Activated naive CD4-positive, alpha-beta T cell treated with anti-CD3 and anti-CD28 coated beads, Interleukin-2, amount 50 U/mL, for 16 hours (primary cell): ENCODE results near the gene SLC37A2.

Experiments
- DNase-seq: peaks from one replicate; pipeline ENCODE4 v3.0.0-alpha.2; 2020

SLC37A2 gene

DNA sequence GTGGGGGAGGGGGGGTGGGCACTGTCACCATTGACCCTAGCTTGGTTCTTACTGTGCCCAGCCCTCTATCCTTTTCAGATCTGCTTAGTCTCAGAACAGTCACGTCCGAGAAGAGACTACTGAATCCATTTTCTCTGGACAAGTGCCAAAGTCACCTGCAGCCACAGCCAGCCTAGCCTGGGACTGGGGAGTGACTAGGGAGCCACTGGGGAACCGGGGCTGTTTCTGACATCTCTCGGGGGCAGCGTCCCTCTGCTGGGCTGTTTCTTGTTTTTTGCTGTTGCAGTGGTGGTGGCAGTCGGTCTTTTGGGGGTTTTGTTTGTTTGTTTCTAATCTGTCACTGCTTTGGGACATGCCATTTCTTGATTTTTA lies 8.7 kb downstream of the SLC37A2 start:
- DNase-seq = no peak

DNA sequence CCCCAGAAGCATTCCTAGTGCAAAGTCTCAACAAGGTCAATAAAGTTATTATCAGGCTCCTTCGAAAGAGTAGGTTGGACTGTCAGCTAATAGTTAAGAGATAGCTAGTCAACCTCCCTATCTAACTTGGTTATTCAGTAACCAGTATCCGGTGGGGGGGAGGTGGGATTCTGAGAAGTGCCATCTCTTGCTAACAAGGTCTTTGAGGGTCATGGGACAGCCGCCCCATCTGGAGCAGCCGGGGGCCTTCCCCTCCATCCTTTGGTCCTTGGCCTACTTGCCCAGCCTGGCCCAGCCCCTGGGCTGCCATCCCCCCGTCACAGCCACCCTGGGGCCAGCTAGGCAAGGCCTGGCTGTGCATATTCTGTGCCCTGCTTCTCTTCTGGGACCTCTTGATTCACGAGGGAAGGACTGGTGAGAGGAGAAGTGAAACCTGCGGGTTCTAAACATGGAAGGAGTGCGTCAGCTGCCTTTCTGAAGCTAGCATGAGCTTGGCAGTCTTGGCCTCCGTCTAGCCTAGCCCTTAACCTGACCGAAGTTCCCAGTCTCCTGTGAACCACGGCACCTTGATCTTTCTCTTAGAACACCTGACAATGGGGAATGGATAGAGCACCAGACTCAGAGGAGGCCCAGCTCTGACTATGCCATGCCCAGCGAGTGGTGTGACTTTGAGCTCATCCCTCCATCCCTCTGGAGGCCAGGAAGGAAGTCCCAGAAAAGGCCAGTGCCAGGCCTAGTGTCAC lies 9.3 kb downstream of the SLC37A2 start:
- no peak for DNase-seq

DNA sequence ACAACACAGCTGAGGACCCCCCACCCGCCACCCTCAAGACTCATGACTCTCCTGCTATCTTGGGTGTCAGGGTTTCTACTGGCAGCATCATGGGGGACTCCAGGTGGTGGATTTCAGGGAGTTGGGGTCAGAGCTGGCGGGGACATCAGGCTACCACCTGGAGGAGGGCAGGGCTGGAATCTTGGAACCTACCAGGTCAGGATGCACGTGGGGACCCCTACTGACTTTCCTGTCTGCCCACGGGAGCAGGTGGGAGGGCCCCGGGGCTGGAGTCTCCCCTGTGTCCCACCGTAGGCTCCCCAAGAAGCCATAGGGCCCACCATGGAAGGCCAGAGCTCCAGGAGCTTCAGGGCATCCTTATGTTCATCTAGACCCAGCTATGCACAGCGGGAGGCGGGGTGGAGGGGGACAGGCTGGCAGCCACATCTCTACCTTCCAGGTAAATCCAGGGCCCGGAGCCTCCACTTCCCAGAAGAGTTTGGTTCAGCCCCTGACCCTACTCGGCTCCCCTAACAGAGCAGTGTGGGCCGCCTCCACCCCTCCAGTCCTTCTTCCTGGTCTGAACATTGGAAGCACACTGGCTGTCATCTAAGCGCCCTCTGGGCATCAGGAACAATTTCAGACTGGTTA lies 10.0 kb downstream of the SLC37A2 start:
- no peak for DNase-seq

DNA sequence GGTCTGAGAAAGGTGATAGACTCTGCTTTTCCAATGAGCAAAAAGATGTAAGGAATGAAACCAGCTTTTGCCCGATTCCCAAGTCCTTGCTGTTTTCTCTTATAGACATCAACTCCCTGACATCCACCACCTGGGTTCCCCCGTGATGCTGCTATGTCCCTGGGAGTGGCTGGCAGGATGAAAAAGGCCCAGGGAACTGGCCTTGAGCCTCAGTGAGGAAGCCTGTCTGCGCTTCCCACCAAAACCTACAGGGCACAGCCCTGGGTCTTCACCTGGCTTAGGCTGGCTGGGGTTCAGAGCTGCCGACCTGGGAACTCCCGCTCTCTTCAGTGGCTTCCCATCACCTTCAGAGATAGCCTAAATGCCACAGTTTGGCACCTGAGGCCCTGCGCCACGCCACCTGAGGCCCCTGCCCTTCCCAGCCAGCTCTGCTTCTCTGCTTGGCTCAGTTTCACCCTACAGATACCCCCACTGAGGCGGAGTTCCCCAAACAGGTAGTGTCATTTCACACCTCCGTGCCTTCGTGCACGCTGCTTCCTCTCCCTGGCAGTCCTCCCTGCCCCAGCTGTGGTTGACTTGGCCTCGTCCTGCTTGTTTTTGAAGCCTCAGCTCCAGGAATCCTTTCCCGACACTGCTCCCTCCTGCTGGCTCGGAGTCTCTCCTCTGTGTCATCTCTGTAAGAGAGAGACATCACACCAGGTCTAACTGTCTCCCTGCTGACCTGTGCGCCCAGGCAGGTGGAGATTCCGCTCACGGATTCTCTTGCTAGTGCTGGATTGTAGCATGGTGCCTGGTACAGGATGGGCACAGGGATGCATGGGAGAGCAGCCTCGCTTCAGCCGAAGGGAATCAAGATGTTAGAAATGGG lies 10.7 kb downstream of the SLC37A2 start:
- no peak for DNase-seq

DNA sequence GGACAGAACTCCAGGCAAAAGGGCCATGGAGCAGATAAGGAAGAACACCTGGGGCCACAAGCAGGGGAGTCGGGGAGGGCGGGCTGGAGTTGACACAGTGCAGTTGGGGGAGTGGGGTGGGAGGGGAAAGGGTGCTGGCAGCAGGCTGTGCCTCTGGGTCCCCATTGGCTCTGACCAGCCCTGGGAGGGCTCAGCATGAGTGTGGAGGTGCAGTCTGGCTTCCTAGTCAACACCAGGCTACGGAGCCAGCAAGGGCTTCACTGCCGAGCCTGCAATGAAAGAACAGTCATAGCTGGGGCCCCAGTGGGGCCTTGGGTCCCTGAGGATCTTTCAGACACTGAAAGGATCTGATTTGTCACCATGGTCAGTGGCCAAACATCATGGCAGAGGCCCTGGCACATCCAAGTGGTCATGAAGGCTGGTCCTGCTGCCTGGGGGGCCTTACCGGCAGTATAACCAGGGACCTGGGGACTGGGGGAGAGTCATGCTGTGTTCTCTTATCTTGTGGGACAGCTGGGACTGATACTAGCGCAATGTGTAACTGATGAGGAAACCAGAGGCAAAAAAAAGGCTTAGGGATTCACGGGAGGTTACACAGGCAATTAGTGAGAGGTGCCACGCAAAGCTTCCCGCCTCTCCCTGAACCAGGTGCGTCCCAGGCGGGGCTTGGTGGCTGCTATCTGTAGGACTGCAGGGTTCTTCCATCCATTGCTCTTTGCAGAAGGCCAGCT lies 11.6 kb downstream of the SLC37A2 start:
- DNase-seq = no peak

DNA sequence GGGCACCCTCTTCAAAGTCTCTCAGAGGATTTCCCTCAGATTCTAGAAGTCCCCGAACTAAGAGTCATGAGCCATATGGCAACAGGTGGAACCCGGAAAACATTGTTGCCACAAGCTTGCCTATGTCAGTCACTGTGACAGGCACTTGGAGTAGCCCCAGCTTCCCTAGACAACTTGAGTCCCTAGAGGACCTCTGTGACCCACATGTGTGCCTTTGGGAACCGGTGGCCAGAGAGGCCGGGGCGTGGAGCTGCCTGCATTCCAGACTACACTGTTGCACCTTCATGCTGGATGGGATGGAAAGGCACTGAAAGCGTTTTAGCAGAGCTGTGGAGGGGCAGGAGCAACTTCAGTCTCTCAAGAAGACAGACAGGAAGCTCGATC lies 12.1 kb downstream of the SLC37A2 start:
- DNase-seq = no peak

DNA sequence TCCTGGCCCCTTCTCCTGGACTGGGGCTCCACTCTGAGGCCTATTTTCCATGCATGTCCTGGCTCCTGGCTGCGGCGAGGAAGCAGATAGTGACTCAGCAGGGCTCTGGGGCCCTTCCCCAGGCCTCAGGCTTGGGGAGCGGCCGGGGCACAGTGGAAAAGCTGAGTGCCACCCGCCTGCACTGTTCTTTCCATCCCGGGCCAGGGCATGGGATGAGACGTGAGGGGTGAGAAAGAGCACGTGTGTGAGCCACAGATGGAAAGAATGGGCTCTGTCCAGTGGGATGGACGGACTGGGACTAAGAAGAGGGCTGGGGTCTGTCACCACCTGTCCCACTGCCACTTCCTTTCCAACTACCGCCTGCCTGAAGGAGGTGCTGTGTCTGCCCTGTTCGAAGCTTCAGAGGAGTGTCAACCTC lies 12.8 kb downstream of the SLC37A2 start:
- DNase-seq = no peak

DNA sequence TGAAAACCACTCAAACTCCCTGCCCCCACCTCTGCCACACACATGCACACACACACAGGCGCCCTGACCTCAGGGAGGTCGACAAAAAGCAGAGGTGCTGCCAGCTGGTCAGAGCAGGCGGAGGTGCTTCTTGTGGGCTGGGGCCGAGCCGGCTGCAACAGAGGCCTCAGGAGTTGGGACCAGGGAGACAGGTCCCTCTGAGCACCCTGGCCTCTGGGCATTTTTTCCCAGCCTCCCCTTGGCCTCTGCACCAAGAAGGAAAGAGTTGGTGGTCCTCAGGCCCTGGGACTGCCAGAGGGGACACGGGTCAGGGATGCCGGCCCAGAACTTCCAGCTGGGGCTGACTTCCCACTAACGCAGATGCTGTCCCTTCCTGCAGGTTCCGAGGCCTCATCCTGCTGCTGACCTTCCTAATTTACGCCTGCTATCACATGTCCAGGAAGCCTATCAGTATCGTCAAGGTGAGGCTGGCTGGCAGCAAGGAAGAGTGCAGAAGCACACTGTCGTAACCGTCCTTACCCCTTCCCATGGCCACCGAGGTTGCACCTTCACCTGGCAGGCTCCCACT lies 13.4 kb downstream of the SLC37A2 start:
- no peak for DNase-seq

DNA sequence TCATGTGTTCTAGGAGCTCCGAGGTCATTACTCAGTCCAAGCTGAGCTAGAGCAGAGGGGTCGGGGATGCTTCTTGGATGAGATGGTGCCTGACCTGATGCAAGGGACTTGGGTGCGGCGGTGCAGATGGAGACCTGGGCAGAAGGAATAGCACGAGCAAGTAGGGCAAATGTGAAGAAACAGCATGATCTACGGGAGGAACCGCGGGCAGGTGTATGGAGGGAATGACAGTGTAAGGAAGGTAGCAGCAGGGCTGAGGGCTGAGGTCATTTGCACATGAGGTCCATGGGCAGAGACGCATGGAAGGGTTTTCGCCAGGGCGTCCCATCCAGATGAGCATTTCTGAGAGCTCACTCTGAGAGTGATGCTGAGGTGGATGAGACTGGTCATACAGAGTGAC lies 14.9 kb downstream of the SLC37A2 start:
- no peak for DNase-seq

DNA sequence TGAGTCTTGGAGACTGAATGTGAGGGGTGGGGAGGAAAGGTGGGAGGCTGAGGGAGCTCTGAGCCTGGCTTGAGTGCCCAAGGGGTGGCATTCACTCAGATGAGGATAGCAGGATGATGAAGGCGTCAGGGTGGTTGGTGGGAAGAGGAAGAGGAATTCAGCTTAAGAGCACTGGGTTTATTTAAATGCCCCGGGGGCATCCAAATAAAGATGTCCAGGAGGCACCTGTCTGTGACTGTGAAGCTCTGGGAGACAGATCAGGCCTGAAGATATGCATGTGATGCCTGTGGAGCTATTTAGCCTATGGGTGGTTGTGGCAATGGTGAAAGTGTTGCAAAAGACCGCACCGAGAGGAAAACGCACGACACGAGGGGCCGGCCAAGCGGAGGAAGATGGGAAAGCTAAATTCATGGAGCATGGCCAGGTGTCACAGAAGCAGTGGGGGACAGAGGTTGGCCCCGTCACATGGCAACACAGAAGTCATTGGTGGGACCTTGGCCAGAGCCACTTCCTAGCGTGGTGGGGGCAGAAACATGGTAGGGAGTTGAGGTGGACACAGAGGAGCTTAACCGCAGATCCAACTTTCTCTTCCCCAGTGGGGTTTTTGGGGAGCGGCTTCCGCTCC lies 15.5 kb downstream of the SLC37A2 start:
- no peak for DNase-seq

DNA sequence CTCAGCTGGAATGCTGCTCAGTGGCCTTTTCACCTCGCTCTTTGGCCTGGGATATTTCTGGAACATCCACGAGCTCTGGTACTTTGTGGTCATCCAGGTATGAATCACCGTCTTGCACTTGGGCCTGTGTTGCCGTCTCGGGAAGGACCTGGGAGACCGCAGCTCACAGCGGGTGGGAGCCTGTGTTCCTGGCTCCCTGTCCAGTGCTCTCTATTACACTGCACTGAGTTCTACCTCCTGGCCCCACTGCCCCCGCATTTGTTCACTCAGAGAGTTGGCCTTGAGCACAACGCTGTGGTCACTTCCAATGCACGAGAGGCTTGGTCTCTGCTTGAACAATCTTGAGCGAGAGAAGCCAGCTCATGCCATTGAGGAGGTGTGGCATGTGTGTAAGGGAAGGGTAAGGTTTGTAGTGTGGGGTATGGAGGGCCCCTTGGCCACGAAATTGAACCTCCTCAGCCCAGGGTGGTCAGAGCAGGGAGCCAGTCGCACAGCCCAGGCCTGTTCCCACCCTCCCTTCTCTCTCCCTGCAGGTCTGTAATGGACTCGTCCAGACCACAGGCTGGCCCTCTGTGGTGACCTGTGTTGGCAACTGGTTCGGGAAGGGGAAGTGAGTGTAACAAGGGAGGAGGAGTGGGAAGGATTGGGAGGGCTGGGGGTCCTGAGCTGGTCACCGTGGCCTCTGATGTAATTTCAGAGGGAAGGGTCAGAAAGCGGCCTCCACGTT lies 16.2 kb downstream of the SLC37A2 start:
- DNase-seq = no peak

DNA sequence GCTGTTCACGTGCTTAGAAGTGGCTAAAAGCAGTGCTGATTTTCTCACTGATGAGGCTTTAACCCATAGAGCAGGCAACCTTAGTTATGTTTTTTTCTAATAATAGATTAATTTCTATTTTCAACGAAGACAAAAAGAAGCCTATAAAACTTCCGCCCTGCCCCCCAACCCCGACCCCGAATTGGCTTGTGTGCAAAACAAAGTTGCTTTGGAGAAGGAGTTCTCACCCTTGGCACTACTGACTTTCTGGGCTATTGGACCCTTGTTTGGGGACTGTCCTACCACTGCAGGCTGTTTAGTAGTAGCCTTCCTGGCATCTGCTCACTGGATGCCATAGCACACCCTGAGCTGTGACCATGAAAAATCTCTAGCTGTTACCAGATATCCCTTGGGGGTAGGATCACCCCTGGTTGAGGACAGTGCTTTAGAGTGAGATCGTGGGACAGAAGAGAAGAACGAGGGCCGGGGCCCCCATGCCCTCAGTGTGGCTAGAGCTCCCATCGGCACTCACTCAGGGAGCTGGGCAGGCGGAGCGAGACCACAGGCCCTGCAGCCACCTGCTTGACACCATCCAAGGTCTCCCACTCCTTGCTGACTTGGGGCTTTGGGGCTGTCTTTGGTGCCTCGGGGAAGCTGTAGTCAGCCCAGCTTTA lies 16.9 kb downstream of the SLC37A2 start:
- no peak for DNase-seq

DNA sequence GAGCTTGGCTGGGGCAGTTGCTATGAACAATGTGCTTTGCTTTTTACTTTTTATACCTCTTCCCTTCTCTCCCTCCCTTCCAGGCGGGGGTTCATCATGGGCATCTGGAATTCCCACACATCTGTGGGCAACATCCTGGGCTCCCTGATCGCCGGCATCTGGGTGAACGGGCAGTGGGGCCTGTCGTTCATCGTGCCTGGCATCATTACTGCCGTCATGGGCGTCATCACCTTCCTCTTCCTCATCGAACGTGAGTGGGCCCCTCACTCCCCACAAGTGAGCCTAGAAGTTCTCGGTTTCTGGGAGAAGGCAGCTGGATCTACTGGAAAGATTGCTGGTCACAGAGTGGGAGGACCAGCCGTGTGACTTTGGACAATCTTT lies 17.4 kb downstream of the SLC37A2 start:
- no peak for DNase-seq

DNA sequence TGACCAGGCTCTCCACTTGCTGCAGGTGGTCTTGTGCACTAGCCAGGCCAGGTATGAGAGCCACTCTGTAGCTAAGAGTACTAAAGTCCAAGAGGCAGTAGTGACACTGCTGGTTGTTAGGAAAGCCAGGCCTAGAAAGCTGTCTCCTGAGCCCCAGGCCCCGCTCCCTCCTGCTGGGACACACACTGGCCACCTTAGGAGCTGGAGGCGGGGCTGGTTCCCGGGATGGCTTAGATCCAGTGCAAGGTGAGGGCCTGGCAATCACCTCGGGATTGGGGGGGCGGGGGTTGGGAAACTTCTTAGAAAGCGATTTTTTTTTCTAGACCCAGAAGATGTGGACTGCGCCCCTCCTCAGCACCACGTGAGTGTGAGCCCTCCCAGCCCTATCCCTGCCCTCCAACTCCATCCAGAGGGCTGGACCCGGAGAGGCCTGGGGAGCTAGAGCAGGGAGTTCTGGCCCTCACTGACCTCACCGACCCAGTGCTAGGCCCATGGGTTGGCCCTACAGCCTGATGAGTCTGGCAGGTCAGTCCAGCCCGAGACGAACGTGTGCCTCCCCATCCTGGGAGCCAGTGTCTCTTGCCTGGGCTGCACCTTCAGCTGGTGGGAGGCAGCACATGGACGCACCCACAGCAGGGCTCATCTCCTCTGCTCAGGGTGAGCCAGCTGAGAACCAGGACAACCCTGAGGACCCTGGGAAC lies 18.1 kb downstream of the SLC37A2 start:
- DNase-seq = no peak

DNA sequence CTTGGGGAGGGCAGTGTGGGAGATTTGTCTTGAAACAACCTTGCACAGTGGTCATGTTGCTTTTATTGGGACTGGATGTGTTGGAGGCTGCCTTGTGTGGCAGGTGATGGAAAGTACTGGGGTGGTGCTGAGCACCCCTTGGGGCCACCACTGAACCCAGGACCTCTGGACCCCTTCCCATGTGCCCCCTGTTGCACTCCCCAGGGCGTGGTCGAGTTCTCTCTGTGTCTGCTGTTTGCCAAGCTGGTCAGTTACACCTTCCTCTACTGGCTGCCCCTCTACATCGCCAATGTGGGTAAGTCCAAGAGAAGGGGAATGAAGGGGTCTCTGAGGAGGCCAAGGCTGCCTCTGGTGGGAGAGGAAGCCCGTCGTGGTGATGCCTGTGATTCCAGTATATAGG lies 18.9 kb downstream of the SLC37A2 start:
- DNase-seq = no peak

DNA sequence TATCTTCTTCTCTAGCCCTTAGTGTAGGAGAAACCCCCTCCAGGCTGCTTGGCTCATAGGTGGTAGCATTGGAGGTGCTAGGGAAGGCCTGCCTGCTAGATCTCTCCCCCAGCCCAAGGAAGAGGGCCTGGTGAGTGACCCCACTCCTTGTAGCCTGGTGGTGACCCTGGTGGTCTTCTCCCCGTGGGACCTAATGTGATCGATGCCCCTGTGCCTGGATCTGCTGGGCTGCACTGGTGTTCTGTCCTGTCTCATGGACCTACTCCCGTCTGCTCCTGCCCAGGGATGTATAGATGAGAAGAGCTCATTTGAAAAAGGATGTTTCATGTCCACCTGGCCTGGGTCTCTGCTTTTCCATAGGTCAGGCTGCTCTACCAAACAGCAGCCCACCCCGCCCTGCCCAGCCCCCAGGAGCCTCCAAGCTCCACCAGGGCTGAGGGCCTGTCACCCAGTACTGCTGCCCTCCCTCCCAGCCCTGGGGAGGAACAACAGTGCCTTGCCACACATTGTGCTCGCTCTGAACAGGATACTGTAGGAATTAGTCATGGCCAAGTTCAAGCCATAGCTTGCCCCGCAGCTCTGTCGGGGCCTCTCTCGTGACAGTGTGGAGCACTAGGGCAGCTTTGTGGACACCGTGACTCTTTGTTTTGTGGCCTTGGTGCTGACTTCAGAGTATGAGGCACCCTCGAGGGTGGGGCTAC lies 19.7 kb downstream of the SLC37A2 start:
- no peak for DNase-seq

DNA sequence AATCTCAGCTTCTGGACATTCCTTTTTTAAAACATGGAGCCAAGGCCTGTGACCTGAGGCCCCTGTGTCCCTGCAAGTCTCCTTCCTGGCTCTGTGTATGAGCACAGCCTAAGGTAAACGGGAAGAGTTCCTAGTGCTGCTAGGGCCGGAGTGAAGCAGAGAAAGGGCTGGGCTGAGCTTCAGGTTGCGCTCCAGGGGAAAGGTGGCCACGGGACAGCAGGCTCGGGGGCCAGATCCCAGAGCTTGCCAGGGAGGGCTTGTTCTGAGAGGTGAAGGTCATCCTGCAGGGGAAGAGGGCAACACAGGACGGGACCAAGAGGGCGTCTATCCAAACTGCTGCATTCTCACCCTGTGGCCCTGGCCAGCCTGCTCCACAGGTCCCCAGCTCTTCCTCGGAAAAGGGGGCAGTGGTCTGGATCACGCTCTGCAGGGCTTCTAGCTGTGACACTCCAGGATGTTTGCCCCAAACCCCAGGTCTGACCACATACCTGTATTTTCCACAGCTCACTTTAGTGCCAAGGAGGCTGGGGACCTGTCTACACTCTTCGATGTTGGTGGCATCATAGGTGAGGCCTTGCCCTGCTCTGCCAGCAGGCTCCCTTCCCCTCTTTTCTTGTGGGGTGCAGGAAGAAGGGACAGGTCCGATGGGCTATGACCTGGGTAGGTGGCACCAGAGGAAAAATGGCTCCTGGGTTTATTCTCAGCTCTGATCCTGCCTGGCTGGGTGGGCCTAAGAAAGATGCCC lies 20.4 kb downstream of the SLC37A2 start:
- no peak for DNase-seq

DNA sequence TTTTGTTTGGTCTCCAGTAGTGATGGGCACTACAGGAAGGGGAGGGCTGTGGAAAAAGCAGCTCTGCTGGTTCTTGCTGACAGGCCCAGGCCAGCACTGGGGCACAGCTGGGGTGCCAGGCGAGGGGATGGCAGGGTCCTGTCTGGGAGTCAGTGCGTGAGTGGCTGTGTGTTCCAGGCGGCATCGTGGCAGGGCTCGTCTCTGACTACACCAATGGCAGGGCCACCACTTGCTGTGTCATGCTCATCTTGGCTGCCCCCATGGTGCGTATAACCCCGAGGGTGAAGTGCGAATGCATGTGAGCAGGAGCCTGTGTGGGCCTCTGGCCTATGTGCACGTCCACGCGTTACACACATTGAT lies 20.9 kb downstream of the SLC37A2 start:
- DNase-seq = no peak

DNA sequence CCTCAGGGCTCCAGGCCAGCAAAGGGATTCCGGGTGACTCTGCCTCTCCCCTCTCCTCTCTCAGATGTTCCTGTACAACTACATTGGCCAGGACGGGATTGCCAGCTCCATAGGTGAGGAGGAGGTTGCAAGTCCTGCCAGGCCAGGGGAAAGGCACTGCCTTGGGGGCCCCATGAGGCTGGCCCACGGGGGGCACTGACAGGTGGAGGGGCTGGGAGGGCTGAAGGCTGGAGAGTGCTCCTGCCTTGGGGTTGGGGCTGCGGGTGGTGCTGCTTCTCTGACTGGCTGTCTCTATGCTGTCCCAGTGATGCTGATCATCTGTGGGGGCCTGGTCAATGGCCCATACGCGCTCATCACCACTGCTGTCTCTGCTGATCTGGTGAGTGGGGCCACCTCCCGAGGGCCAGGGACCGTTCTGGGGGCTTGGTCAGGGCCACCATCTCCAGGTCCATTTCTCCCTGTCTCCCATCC lies 21.7 kb downstream of the SLC37A2 start:
- DNase-seq = no peak
